ENCODE data around the gene GRM7. TPM values are rescaled to one million over a fixed set of nuclear protein-coding genes. Genes with fewer than 3 reads are reported as not detected.

GRM7 gene
- total RNA-seq, 4 donors from 2014 or later: 0.29 to 15.8 (median 0.67) TPM

- H3K4me3 ChIP-seq: no peak overlapping the region
- DNase-seq: no peak
- intact Hi-C loops (cut with DNase I; ENCODE audit: low total_unique reads): no loop called here
- H3K4me1 ChIP-seq: no peaks in the 10 kb centered on the region
- H3K36me3 ChIP-seq: no peaks in the 10 kb centered on the region
- no peak overlapping the region for H3K27ac ChIP-seq
- no peaks in the 10 kb centered on the region for H3K27me3 ChIP-seq
- H3K9me3 ChIP-seq: no peaks in the 10 kb centered on the region
- TF ChIP-seq POLR2A (IDR thresholded peaks at IDR 0.05) (no peak), CTCF (IDR thresholded peaks at IDR 0.05) (no peak)
These were observed 823.3 kb downstream of the GRM7 start for GRCh38 chr3:7684182-7684715.

- Histone ChIP-seq H3K4me1 (no peaks in the 10 kb centered on the region), H3K27ac (no peak overlapping the region), H3K27me3 (no peaks in the 10 kb centered on the region), H3K4me3 (no peak overlapping the region), H3K36me3 (no peaks in the 10 kb centered on the region), H3K9me3 (no peaks in the 10 kb centered on the region)
- intact Hi-C loops (cut with DNase I; ENCODE audit: low total_unique reads): no loop called here
- no peak for TF ChIP-seq POLR2A (IDR thresholded peaks at IDR 0.05)
- TF ChIP-seq CTCF (IDR thresholded peaks at IDR 0.05): no peak
- DNase-seq: no peak
These were observed 826.7 kb downstream of the GRM7 start for GRCh38 chr3:7687428-7688147.

GRCh38 chr3:7692866-7693265 is 832.0 kb downstream of the GRM7 start:
- no peaks in the 10 kb centered on the region for H3K9me3 ChIP-seq
- no peak for DNase-seq
- TF ChIP-seq POLR2A (IDR thresholded peaks at IDR 0.05): no peak
- TF ChIP-seq CTCF (IDR thresholded peaks at IDR 0.05): no peak
- H3K36me3 ChIP-seq: no peaks in the 10 kb centered on the region
- intact Hi-C loops (cut with DNase I; ENCODE audit: low total_unique reads): no loop called here
- no peaks in the 10 kb centered on the region for H3K27me3 ChIP-seq
- no peaks in the 10 kb centered on the region for H3K4me1 ChIP-seq
- no peak overlapping the region for H3K27ac ChIP-seq
- H3K4me3 ChIP-seq: no peak overlapping the region

GRCh38 chr3:7693976-7694375 is 833.1 kb downstream of the GRM7 start:
- TF ChIP-seq POLR2A (IDR thresholded peaks at IDR 0.05) (no peak), CTCF (IDR thresholded peaks at IDR 0.05) (no peak)
- no peak overlapping the region for H3K27ac ChIP-seq
- no peak for DNase-seq
- H3K4me3 ChIP-seq: no peak overlapping the region
- no peaks in the 10 kb centered on the region for H3K36me3 ChIP-seq
- H3K27me3 ChIP-seq: no peaks in the 10 kb centered on the region
- H3K9me3 ChIP-seq: no peaks in the 10 kb centered on the region
- H3K4me1 ChIP-seq: no peaks in the 10 kb centered on the region
- intact Hi-C loops (cut with DNase I; ENCODE audit: low total_unique reads): no loop called here

- DNase-seq: no peak
- Histone ChIP-seq H3K27ac (no peak overlapping the region), H3K4me3 (no peak overlapping the region), H3K36me3 (no peaks in the 10 kb centered on the region), H3K27me3 (no peaks in the 10 kb centered on the region), H3K9me3 (no peaks in the 10 kb centered on the region), H3K4me1 (no peaks in the 10 kb centered on the region)
- TF ChIP-seq POLR2A (IDR thresholded peaks at IDR 0.05): no peak
- no peak for TF ChIP-seq CTCF (IDR thresholded peaks at IDR 0.05)
- intact Hi-C loops (cut with DNase I; ENCODE audit: low total_unique reads): no loop called here
These were observed 834.1 kb downstream of the GRM7 start for GRCh38 chr3:7695049-7695448.
